ENCODE data around the gene MRAP2. TPM values are rescaled to one million over a fixed set of nuclear protein-coding genes. Genes with fewer than 3 reads are reported as not detected.
"Not testable (repeated sequence)": the region's sequence is repeated elsewhere in the genome, so short reads cannot be mapped to it uniquely, and the experiment has no call there.

Gene MRAP2
- total RNA-seq, 1 experiment from 2014 or later = 0.33 TPM

DNA sequence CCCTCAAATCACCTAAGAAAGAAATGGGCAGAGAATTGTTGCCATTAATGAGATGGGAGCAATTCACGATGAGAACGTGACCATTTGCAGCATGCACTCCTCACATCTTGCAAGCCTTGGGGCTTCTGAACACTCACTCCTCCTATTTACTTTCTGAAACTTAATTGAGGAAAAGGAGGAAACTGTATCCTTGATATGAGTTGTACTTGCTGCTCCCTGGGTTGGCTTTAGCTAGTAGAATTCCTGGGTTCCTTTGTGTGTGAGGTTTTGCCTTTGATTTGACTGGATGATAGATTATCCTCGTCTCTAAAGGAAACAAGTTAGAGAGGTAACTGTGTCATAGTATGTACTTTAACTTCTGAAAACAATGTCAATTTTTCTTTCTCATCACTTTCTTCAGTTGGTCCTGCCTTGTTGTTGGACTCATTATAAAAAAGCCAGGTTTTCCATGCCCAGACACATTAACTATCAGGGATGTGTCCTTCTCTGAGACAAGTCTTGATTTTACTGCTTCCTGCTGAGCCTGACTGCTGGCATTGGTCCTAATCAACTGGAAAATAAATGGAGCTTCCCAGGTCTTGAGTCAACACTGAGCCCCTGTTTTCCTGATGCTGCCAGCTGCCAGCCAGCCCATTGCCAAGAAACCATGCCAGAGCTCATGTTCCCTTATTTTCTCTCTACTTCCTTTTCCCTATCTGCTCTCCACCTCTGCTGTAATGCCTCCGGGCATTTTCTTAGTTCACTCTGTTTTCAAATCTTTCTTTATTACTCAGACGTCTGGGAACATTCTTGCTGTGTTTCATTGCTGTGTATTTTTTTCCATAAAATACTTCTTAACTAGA lies 6.0 kb upstream of the MRAP2 start:
- ChIA-PET POLR2A (interaction anchor here (0.9 to 1.4 kb wide), 3 partner anchors 11 to 160 kb away, joined by 3 read pairs; no protein-coding TSS in a partner anchor), CTCF (no interaction called here)
- Mint-ChIP-seq H3K9me3 (ENCODE audit: unreplicated experiment) (peaks cover 6% of the 10 kb centered on the region), H3K4me1 (ENCODE audit: insufficient read depth, unreplicated experiment) (peaks cover 32% of the 10 kb centered on the region), H3K36me3 (ENCODE audit: insufficient read depth, unreplicated experiment) (no peaks in the 10 kb centered on the region), H3K27ac (ENCODE audit: low read depth, unreplicated experiment) (peak overlapping the region; percentile 88), H3K4me3 (ENCODE audit: unreplicated experiment) (peak overlapping the region; percentile 19), H3K27me3 (ENCODE audit: insufficient read depth, unreplicated experiment) (no peaks in the 10 kb centered on the region)
- DNase-seq (ENCODE audit: unreplicated experiment) = peak; percentile 93
- TF ChIP-seq, protein P1, sequence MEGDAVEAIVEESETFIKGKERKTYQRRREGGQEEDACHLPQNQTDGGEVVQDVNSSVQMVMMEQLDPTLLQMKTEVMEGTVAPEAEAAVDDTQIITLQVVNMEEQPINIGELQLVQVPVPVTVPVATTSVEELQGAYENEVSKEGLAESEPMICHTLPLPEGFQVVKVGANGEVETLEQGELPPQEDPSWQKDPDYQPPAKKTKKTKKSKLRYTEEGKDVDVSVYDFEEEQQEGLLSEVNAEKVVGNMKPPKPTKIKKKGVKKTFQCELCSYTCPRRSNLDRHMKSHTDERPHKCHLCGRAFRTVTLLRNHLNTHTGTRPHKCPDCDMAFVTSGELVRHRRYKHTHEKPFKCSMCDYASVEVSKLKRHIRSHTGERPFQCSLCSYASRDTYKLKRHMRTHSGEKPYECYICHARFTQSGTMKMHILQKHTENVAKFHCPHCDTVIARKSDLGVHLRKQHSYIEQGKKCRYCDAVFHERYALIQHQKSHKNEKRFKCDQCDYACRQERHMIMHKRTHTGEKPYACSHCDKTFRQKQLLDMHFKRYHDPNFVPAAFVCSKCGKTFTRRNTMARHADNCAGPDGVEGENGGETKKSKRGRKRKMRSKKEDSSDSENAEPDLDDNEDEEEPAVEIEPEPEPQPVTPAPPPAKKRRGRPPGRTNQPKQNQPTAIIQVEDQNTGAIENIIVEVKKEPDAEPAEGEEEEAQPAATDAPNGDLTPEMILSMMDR (IDR thresholded peaks at IDR 0.05; ENCODE audit: unreplicated experiment) = no peak
- BruUV-seq (replicated peaks) = no TSS peak
- intact Hi-C loops (cut with micrococcal nuclease) = no loop called here

DNA sequence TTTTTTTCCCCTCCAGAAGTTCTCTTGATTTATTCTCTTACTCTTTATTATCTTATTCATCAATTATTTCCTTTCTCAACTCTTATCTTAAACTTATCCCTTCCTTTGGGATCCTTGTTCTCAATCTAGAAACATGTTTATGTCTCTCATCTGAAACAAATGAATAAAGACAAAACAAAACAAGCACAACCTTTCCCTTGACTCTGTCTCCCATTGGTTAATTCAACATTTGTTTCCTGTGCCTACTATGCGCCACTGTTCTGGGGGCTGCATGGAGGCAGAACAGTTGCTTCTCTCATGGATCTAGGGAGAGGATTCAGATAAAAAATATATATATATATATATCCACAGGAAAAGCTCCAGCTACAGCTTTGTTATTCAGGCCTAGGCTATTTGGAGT lies 5.2 kb upstream of the MRAP2 start:
- no peak overlapping the region for H3K4me3 Mint-ChIP-seq (ENCODE audit: unreplicated experiment)
- TF ChIP-seq, protein P1 (IDR thresholded peaks at IDR 0.05; ENCODE audit: unreplicated experiment) = no peak
- DNase-seq (ENCODE audit: unreplicated experiment) = no peak
- H3K9me3 Mint-ChIP-seq (ENCODE audit: unreplicated experiment) = peaks cover 6% of the 10 kb centered on the region
- H3K27me3 Mint-ChIP-seq (ENCODE audit: insufficient read depth, unreplicated experiment) = no peaks in the 10 kb centered on the region
- ChIA-PET CTCF (no interaction called here), POLR2A (interaction anchor here (0.9 to 1.4 kb wide), 2 partner anchors 12 to 161 kb away, joined by 3 read pairs; no protein-coding TSS in a partner anchor)
- no peaks in the 10 kb centered on the region for H3K36me3 Mint-ChIP-seq (ENCODE audit: insufficient read depth, unreplicated experiment)
- intact Hi-C loops (cut with micrococcal nuclease) = no loop called here
- H3K27ac Mint-ChIP-seq (ENCODE audit: low read depth, unreplicated experiment) = peak overlapping the region; percentile 88
- no TSS peak for BruUV-seq (replicated peaks)
- H3K4me1 Mint-ChIP-seq (ENCODE audit: insufficient read depth, unreplicated experiment) = peaks cover 32% of the 10 kb centered on the region

DNA sequence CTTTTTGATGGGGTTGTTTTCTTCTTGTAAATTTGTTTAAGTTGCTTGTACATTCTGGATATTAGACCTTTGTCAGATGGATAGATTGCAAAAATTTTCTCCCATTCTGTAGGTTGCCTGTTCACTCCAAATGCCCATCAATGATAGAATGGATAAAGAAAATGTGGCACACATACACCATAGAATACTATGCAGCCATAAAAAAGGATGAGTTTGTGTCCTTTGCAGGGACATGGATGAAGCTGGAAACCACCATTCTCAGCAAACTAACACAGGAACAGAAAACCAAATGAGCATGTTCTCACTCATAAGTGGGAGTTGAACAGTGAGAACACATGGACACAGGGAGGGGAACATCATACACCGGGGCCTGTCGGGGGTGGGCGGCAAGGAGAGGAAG lies 1.6 kb upstream of the MRAP2 start:
- H3K27ac Mint-ChIP-seq (ENCODE audit: low read depth, unreplicated experiment); DNase-seq (ENCODE audit: unreplicated experiment); BruUV-seq (replicated peaks); POLR2A ChIA-PET; H3K4me3 Mint-ChIP-seq (ENCODE audit: unreplicated experiment); H3K27me3 Mint-ChIP-seq (ENCODE audit: insufficient read depth, unreplicated experiment); intact Hi-C loops (cut with micrococcal nuclease); H3K36me3 Mint-ChIP-seq (ENCODE audit: insufficient read depth, unreplicated experiment); H3K9me3 Mint-ChIP-seq (ENCODE audit: unreplicated experiment): not testable (repeated sequence)
- CTCF ChIA-PET = interaction anchor here (0.6 kb wide), 1 partner anchor 63 kb away, joined by 3 read pairs; no protein-coding TSS in a partner anchor
- H3K4me1 Mint-ChIP-seq (ENCODE audit: insufficient read depth, unreplicated experiment) = peaks cover 28% of the 10 kb centered on the region

DNA sequence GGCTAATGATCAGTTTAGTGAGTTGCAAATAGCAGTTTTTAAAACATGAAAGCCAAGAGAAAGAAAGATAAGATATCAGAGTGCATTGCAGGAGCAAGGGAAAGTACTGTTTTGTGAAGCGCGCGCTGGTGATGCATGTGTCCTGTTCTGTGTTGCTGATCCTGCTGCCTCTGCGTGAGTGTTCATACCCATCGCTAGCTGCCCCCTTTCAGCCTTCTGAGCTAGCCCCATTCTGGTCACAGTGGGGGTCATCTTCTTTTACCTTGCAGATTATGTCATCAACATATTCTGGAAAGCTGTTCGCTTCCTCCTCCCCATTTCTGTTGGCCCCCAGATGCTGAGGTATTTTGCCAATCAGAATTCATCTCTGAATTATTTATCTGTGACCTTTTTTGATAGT lies 1.9 kb downstream of the MRAP2 start:
- Mint-ChIP-seq H3K27me3 (ENCODE audit: insufficient read depth, unreplicated experiment) (no peaks in the 10 kb centered on the region), H3K36me3 (ENCODE audit: insufficient read depth, unreplicated experiment) (no peaks in the 10 kb centered on the region), H3K9me3 (ENCODE audit: unreplicated experiment) (no peaks in the 10 kb centered on the region), H3K4me3 (ENCODE audit: unreplicated experiment) (no peak overlapping the region), H3K27ac (ENCODE audit: low read depth, unreplicated experiment) (no peak overlapping the region), H3K4me1 (ENCODE audit: insufficient read depth, unreplicated experiment) (peaks cover 6% of the 10 kb centered on the region)
- no TSS peak for BruUV-seq (replicated peaks)
- intact Hi-C loops (cut with micrococcal nuclease) = no loop called here
- no peak for DNase-seq (ENCODE audit: unreplicated experiment)
- ChIA-PET POLR2A (no interaction called here), CTCF (no interaction called here)
- TF ChIP-seq, protein P1 (IDR thresholded peaks at IDR 0.05; ENCODE audit: unreplicated experiment) = no peak

Measured in MCF 10A (cell line).